ENCODE results near the gene TCL1B.

DNA sequence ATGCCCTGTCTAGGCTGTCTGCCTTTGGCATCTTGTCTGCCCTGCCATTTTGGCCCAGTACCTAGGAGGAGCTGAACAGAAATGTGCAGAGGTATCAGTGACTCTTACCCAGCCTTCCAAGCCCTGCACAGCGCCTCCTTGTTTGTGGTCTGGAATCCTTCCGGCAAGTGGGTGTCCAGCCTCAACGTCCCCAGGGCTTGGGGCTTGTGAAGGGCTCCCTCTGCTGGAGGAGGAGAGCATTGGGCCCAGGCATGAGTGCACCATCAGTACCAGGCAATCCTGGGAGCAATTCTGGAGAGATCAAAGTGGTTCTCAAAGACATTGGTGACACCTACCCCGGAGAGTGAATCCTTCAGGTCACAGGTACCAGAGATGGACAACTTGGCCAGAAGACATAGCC, 2.4 kb upstream of the TCL1B start:
- TF ChIP-seq, protein P1, sequence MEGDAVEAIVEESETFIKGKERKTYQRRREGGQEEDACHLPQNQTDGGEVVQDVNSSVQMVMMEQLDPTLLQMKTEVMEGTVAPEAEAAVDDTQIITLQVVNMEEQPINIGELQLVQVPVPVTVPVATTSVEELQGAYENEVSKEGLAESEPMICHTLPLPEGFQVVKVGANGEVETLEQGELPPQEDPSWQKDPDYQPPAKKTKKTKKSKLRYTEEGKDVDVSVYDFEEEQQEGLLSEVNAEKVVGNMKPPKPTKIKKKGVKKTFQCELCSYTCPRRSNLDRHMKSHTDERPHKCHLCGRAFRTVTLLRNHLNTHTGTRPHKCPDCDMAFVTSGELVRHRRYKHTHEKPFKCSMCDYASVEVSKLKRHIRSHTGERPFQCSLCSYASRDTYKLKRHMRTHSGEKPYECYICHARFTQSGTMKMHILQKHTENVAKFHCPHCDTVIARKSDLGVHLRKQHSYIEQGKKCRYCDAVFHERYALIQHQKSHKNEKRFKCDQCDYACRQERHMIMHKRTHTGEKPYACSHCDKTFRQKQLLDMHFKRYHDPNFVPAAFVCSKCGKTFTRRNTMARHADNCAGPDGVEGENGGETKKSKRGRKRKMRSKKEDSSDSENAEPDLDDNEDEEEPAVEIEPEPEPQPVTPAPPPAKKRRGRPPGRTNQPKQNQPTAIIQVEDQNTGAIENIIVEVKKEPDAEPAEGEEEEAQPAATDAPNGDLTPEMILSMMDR (IDR thresholded peaks at IDR 0.05; ENCODE audit: insufficient read depth, low read depth, low read length): no peak
- no peak for TF ChIP-seq EZH2 (IDR thresholded peaks at IDR 0.05; ENCODE audit: insufficient read depth, low read length)

Data from astrocyte (in vitro differentiated cells and primary cell).